Measurements from ENCODE around the gene FMN1.

Gene FMN1

DNA sequence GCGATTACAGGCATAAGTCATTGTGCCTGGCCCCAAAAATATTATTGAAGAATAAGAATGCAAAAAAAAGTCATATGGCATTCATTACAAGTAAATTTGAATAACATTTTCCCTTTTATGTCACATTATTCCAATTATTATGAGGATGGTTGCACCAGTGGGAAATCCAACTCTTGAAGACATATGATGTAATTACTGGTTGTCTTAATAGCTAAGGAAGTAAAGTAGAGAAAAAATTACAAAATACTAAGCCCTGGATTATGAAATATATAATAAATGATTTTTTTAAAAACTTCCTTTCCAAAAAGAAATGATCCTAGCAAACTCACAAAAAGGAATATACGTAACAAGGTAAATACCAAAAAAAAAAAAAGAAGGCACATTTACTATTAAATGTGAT is 98.9 kb downstream of the FMN1 start:
- no peak for FAIRE-seq
- no peak for DNase-seq (ENCODE audit: insufficient read length, low spot score)
- no peak for TF ChIP-seq POLR2A (IDR thresholded peaks at IDR 0.05; ENCODE audit: low read depth, low read length)

DNA sequence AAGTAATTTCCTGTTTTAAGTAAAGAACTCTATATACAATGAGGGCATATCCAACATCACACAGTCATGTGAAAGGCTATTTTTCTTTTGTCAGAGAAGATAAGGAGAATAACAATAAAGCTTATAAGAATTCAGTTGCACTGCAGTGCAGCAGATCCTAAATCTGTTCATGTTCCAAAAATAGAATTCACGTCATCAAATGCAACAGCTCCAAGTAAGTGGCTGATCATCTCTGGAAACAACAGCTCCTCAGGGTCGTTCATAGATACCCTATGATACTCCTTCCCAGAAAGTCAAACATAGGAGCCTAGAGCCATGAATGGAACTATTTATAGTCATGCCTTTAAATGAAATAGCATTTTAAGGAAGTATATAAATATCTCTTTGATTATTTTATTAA is 100.2 kb downstream of the FMN1 start:
- DNase-seq (ENCODE audit: insufficient read length, low spot score) = no peak
- FAIRE-seq = no peak
- TF ChIP-seq POLR2A (IDR thresholded peaks at IDR 0.05; ENCODE audit: low read depth, low read length) = no peak

DNA sequence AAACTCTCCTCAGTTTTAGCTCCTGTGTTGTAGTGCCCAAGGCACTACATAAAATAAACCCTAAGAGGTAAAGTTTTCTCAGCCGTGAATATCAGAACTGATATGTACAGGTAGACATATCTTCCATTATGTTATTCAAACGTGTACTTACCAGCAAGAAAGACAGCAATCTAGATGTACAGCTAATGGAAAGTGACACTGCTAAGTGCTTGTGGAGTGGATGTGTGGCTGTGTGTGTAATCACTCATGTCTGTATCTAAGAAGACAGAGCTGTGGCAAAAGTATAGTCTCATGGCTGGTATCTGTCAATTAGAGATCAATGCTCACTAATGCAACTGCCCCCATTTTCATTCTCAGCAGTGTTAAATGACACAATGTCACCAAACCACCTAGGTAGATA is 101.3 kb downstream of the FMN1 start:
- TF ChIP-seq POLR2A (IDR thresholded peaks at IDR 0.05; ENCODE audit: low read depth, low read length) = no peak
- DNase-seq (ENCODE audit: insufficient read length, low spot score) (no peak), FAIRE-seq (no peak)

DNA sequence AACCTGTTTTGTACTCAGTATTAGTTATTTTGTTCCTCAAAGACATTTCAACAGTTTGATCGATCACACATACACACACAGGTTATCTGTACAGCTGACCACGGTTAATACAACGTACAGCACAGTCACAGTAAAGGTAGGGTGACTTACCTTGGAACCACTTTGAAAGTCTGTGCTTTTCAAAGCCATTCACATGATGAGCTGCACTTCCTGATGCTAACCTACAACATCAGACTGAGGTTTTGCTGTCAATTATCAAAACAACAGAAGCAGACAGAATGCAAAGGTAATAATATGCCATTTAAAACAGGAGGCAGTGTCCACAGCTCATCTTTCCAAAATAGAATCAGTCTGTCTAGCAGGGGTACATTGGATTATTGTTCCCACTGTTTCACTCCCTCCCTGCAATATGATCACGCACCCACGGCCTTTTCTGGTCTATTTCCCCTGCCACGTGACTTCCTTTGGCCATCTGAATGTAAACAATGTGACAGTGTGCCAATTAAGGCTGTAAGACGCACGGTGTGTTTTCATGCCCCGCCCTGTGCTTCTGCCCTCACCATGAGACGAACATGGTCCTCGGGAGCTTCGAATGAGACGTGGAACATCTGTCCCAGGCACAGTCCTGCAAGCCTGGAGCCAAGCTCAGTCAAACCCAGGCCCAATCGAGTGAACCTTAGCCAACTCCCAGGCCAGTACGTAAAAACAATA is 102.4 kb downstream of the FMN1 start:
- DNase-seq (ENCODE audit: insufficient read length, low spot score) = no peak
- no peak for TF ChIP-seq POLR2A (IDR thresholded peaks at IDR 0.05; ENCODE audit: low read depth, low read length)
- FAIRE-seq = no peak

DNA sequence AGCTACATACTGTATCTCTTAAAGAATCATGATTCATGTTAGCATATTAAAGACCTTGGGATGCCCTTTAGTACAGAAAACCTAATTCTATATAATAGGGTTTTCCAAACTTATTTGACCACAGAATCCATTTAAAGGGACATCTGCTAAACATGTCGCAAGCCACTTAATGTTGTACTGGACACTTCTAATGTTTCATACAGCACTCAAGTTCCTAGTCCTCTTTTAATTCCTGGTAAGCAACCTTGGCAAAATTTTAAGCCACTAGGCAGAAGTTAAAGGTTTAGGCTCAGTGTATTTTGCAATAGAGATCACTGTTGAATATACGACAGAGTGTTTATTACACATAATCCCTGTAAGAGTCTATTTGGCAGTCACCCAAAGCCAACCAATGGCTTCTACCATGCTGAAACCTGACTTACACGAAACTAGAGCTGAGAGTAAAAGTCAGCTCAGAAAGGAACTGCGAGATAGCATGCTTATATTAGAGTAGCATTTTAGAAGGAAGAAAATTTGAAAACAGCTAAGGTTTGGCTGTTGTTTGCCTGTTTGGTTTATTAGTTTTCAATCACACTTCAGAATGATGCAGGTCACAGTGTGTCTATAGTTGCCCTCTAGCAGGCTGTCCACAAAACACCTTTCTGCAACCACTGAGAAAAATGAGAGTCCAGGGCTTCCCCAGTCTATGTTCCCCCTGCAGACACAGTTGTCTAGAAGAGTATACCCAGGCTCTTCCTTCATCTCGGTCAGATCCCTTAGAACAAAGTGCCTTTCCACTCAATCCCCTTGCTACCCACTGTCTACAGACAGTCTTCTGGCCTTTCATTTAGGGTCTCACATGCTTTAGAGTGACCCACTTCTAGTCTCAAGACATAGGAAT is 104.4 kb downstream of the FMN1 start:
- DNase-seq (ENCODE audit: insufficient read length, low spot score) (no peak), FAIRE-seq (peak; percentile 58)
- TF ChIP-seq POLR2A (IDR thresholded peaks at IDR 0.05; ENCODE audit: low read depth, low read length) = no peak

DNA sequence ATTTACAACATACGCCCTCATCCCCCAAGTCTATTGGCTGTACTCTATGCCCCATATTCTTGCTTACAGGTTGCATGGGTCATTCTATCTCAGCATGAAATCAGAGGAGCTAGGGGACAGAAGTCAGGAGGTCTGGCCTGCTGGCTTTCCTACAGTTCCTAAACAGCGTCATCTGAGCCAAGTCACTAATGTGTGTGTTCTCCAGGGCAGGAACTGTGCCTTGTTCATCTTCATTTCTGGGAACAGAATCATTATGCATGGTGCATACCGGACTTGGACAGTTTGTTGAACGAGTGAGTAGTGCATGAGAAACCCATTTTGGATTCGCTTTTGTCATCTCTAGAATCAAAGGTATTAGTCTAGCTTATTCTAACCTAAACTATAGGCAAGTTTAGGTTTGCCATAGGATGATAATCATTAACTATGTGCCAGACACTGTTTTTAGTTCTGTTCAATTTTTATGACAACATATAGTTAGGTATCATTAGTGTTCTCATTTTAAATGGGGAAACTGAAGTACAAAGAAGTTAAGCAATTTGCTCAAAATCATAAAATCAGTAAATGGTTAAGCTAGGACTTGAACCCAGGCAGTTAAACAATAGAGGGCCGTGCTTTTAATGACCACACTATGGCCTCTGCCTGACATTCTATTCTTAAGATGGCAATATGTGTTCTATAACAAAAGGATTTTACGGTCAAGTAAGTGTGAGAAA is 105.2 kb downstream of the FMN1 start:
- no peak for FAIRE-seq
- no peak for TF ChIP-seq POLR2A (IDR thresholded peaks at IDR 0.05; ENCODE audit: low read depth, low read length)
- DNase-seq (ENCODE audit: insufficient read length, low spot score) = no peak

DNA sequence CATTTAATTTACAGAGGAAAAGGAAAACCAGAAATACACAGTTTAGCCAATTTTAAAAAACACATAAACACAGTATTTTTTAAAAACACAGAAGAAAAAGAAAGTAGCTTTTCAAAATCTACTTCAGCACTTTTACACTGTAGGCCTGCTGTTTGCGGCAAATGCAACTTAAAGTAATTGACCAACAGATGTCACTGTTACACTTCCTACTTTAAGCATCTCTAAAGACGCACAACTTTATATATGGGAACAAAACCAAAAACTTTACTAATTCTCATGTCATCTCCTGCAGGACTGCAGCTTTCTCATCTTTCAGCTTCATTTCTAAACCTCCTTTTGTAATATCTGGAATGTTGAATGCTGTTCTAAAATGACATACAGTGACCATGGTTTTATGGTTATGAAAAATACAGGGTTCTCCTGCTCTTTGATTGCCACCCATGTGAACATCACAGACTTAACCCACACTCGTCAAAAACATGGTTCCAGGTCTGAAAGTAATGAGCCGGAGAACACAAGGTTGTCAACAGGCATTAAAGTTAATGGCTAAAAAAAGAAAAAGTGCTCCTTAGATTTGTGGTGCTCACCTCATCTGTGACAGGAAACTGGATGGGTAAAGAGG is 107.9 kb downstream of the FMN1 start:
- DNase-seq (ENCODE audit: insufficient read length, low spot score) (no peak), FAIRE-seq (peak; percentile 93)
- TF ChIP-seq POLR2A (IDR thresholded peaks at IDR 0.05; ENCODE audit: low read depth, low read length) = no peak

DNA sequence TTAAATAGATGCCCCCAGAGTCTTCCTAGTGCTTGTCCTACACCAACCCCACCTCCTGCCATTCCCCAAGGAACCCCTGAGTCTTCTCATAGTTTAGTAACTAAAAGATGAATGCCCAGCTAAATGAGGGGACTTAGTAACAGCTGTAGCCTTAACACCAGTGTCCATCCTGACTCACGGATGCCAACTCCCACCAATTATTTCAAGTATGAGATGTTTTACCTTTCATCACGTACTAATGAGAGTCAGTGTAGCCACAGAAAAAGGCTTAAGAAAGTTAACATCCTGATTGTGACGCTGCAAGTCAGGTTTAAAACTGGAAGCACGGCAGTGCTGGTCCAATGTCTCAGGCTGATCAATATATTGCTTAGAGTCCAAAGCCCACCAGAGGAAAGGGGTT is 109.9 kb downstream of the FMN1 start:
- TF ChIP-seq POLR2A (IDR thresholded peaks at IDR 0.05; ENCODE audit: low read depth, low read length) = no peak
- FAIRE-seq (peak; percentile 27), DNase-seq (ENCODE audit: insufficient read length, low spot score) (no peak)

DNA sequence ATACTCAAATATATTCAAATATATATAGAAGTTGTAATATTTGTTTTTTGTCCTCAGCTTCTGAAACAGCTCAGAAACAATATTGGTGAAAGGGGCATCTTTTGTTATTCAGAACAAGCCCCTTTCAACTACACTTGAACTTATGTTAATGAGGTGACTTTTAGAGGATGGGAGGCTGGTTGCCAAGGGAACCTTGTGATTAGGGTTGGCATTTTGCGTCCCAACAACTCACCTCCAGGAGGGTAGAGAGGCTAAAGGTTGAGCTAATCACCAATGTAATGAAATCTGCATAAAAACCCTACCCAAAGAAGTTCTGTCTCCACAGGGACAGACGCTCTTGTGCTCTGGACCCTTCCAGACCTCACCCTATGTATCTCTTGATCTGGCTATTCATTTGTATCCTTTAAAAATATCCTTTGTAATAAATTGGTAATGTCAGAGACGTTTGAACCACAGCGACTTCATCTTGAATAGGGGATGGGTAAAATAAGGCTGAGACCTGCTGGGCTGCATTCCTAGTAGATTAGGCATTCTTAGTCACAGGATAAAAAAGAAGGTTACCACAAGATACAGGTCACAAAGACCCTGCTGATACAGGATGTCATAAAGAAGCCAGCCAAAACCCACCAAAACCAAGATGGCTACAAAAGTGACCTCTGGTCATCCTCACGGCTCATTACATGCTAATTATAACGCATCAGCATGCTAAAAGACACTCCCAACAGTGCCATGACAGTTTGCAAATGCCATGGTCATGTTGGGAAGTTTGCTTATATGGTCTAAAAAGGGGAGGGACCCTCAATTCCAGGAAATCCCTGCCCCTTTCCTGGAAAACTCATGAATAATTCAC is 111.1 kb downstream of the FMN1 start:
- no peak for TF ChIP-seq POLR2A (IDR thresholded peaks at IDR 0.05; ENCODE audit: low read depth, low read length)

DNA sequence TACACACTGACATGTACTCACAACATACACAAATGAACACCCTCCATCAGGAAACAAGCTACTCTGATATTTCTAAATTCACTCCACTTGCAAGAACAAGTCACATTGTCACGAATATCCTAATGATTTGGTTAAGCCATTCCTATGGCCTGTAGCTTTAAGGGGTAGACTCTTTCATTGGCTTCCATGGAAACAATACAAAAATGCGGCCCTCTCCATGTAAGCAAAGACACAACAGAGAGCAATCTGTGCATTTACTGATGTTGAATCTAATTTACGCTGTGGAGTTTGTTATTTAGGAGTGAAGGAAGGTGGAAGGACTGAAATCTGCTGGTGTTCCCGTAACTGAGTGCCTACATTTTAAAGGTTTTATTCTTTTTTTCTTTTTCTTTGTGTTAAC is 114.5 kb downstream of the FMN1 start:
- no peak for DNase-seq (ENCODE audit: insufficient read length, low spot score)
- no peak for TF ChIP-seq POLR2A (IDR thresholded peaks at IDR 0.05; ENCODE audit: low read depth, low read length)
- FAIRE-seq = no peak

More for the DNA sequence above, 111.1 kb downstream of the FMN1 start:
- FAIRE-seq (peak; percentile 15), DNase-seq (ENCODE audit: insufficient read length, low spot score) (no peak)

DNA sequence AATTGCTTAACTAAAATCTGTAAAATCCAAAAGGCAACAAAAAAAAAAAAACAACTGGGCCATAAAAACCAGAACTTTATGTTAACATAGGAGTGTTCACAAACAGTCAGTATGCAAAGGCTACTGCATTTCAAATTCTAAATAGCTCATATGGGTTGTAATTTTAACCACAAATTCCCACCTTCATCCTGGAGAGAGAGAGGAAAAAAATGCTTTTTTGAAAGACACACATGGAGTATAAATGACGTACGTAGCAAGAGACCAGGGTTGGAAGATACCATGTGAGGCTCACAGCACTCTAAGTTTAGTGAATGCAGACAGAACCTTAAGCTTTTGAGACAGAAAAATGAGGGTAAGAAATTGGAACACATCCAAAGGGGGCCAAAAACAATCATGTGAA is 115.9 kb downstream of the FMN1 start:
- TF ChIP-seq POLR2A (IDR thresholded peaks at IDR 0.05; ENCODE audit: low read depth, low read length) = no peak
- DNase-seq (ENCODE audit: insufficient read length, low spot score) (no peak), FAIRE-seq (no peak)

DNA sequence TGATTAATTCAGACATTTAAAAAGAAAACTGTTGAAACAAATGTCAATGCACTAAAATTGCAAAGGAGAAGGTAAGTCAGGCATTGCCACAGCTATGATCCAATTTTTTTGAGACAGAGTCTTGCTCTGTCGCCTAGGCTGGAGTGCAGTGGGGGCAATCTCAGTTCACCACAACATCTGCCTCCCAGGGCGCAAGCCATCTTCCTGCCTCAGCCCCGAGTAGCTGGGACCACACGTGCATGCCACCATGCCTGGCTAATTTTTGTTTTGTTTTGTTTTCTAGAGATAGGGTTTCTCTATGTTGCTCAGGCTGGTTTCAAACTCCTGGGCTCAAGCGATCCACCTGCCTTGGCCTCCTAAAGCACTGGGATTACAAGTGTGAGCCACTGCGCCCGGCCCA is 117.6 kb downstream of the FMN1 start:
- FAIRE-seq (no peak), DNase-seq (ENCODE audit: insufficient read length, low spot score) (no peak)
- TF ChIP-seq POLR2A (IDR thresholded peaks at IDR 0.05; ENCODE audit: low read depth, low read length) = no peak

DNA sequence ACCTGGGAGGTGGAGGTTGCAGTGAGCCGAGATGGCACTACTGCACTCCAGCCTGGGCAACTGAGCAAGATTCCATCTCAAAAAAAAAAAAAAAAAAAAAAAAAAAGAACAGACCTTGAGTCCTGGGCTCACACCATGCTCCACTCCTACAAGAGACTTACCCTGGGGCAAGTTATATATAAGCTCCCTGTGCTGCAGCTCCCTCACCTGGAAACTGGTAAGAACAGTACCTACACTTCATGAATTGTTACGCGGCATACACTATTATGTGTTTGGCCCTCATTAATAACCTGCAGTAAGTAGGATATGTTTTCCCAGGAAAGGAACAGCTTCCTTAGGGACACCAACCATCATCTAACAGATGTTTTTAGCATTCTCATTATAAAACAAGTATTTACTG is 119.6 kb downstream of the FMN1 start:
- no peak for TF ChIP-seq POLR2A (IDR thresholded peaks at IDR 0.05; ENCODE audit: low read depth, low read length)
- FAIRE-seq (no peak), DNase-seq (ENCODE audit: insufficient read length, low spot score) (no peak)
